H9 (cell line): ENCODE measurements around the gene RFPL1. TPM values are rescaled to one million over a fixed set of nuclear protein-coding genes. Genes with fewer than 3 reads are reported as not detected.

Experiments used
- DNase-seq: peaks from one replicate; pipeline ENCODE4 v3.0.0-alpha.2; 2017
- H2AFZ ChIP-seq: one replicate; pipeline ENCODE4 v1.6.1; 2013; ENCODE audit warnings: mild to moderate bottlenecking, low read length, control low read depth, moderate library complexity
- H2AK5ac ChIP-seq: 2 replicates; pipeline ENCODE4 v1.6.1; 2013; ENCODE audit warnings: low read length, control low read depth, mixed read lengths; ENCODE audit not compliant: insufficient read length
- H2BK120ac ChIP-seq: one replicate; pipeline ENCODE4 v1.6.1; 2013; ENCODE audit warnings: low read depth, mild to moderate bottlenecking, low read length, control low read depth, inconsistent platforms; ENCODE audit not compliant: poor library complexity, severe bottlenecking
- H2BK12ac ChIP-seq: 2 replicates; pipeline ENCODE4 v1.6.1; 2013; ENCODE audit warnings: low read length, control low read depth, mixed read lengths, low read depth; ENCODE audit not compliant: insufficient read length
- H2BK15ac ChIP-seq: 2 replicates; pipeline ENCODE4 v1.6.1; 2013; ENCODE audit warnings: low read depth, low read length, control low read depth
- H2BK20ac ChIP-seq: one replicate; pipeline ENCODE4 v1.6.1; 2013; ENCODE audit warnings: low read depth, mild to moderate bottlenecking, low read length, control low read depth, inconsistent platforms; ENCODE audit not compliant: poor library complexity, severe bottlenecking
- H2BK5ac ChIP-seq: 2 replicates; pipeline ENCODE4 v1.6.1; 2013; ENCODE audit warnings: low read length, control low read depth, mixed read lengths; ENCODE audit not compliant: insufficient read length
- H3K14ac ChIP-seq: 2 replicates; pipeline ENCODE4 v1.6.1; 2013; ENCODE audit warnings: low read length, control low read depth; ENCODE audit not compliant: insufficient read depth
- H3K18ac ChIP-seq: 2 replicates; pipeline ENCODE4 v1.6.1; 2013; ENCODE audit warnings: low read depth, mild to moderate bottlenecking, mixed read lengths, low read length, control low read depth; ENCODE audit not compliant: insufficient read length
- H3K23ac ChIP-seq: 2 replicates; pipeline ENCODE4 v1.6.1; 2013; ENCODE audit warnings: low read length, control low read depth, mixed read lengths, low read depth; ENCODE audit not compliant: insufficient read length
- H3K23me2 ChIP-seq: 2 replicates; pipeline ENCODE4 v1.6.1; 2013; ENCODE audit warnings: low read depth, mild to moderate bottlenecking, mixed read lengths, low read length, control low read depth; ENCODE audit not compliant: insufficient read length, poor library complexity, severe bottlenecking
- H3K27ac ChIP-seq: 2 replicates; pipeline ENCODE4 v1.5.1; 2013; ENCODE audit warnings: low read length, control low read depth, mixed read lengths, low read depth; ENCODE audit not compliant: insufficient read length
- H3K27me3 ChIP-seq: 2 replicates; pipeline ENCODE4 v1.6.1; 2013; ENCODE audit warnings: low read length, control low read depth, inconsistent platforms; ENCODE audit not compliant: insufficient read depth
- H3K4ac ChIP-seq: 2 replicates; pipeline ENCODE4 v1.6.1; 2013; ENCODE audit warnings: low read depth, mild to moderate bottlenecking, control low read depth, inconsistent platforms, low read length, moderate library complexity
- H3K4me1 ChIP-seq: 2 replicates; pipeline ENCODE4 v1.6.1; 2013; ENCODE audit warnings: low read length, control low read depth, inconsistent platforms; ENCODE audit not compliant: insufficient read depth
- H3K4me2 ChIP-seq: 2 replicates; pipeline ENCODE4 v1.6.1; 2013; ENCODE audit warnings: low read length, control low read depth, mixed read lengths; ENCODE audit not compliant: insufficient read length, insufficient read depth
- H3K56ac ChIP-seq: 2 replicates; pipeline ENCODE4 v1.6.1; 2013; ENCODE audit warnings: low read depth, mild to moderate bottlenecking, mixed read lengths, low read length, control low read depth; ENCODE audit not compliant: insufficient read length
- H3K79me1 ChIP-seq: 2 replicates; pipeline ENCODE4 v1.6.1; 2013; ENCODE audit warnings: low read depth, mild to moderate bottlenecking, moderate library complexity, low read length, control low read depth, inconsistent platforms; ENCODE audit not compliant: insufficient read depth, poor library complexity, severe bottlenecking
- H3K79me2 ChIP-seq: 2 replicates; pipeline ENCODE4 v1.6.1; 2013; ENCODE audit warnings: low read length, control low read depth, inconsistent platforms; ENCODE audit not compliant: insufficient read depth
- H3K9ac ChIP-seq: 2 replicates; pipeline ENCODE4 v1.6.1; 2013; ENCODE audit warnings: low read length, control low read depth, mixed read lengths; ENCODE audit not compliant: insufficient read length; ENCODE audit errors: extremely low read depth
- H3K9me3 ChIP-seq: one replicate; pipeline ENCODE4 v1.6.1; 2013; ENCODE audit warnings: low read depth, low read length, inconsistent platforms; ENCODE audit not compliant: control insufficient read depth
- H3T11ph ChIP-seq: one replicate; pipeline ENCODE4 v1.6.1; 2013; ENCODE audit warnings: mild to moderate bottlenecking, low read length, control low read depth, inconsistent platforms
- H4K20me1 ChIP-seq: one replicate; pipeline ENCODE4 v1.6.1; 2013; ENCODE audit not compliant: control insufficient read depth, insufficient read length, insufficient read depth
- H4K5ac ChIP-seq: 2 replicates; pipeline ENCODE4 v1.6.1; 2013; ENCODE audit warnings: low read depth, mild to moderate bottlenecking, mixed read lengths, low read length, control low read depth; ENCODE audit not compliant: insufficient read length
- H4K8ac ChIP-seq: replicated peaks from 2 replicates; pipeline ENCODE4 v1.6.1; 2013; ENCODE audit warnings: low read length, control low read depth, mixed read lengths, low read depth; ENCODE audit not compliant: insufficient read length
- H4K91ac ChIP-seq: 2 replicates; pipeline ENCODE4 v1.6.1; 2013; ENCODE audit warnings: low read depth, mild to moderate bottlenecking, moderate library complexity, mixed read lengths, low read length, control low read depth; ENCODE audit not compliant: insufficient read length
- H3K27ac Mint-ChIP-seq, 3 experiments: 2 replicates in 2 of 3; 3 replicates in 1 of 3; pipeline ENCODE4 v1.8.0; 2020 to 2021; ENCODE audit warnings: mixed read lengths in 3 of 3, mild to moderate bottlenecking in 1 of 3, moderate library complexity in 1 of 3
- H3K27me3 Mint-ChIP-seq: 2 replicates; pipeline ENCODE4 v1.8.0; 2021; ENCODE audit warnings: low read depth, mild to moderate bottlenecking, moderate library complexity, mixed read lengths
- H3K36me3 Mint-ChIP-seq, 3 experiments: 2 replicates in 2 of 3; 3 replicates in 1 of 3; pipeline ENCODE4 v1.8.0; 2020 to 2021; ENCODE audit warnings: low read depth in 3 of 3, mixed read lengths in 3 of 3; ENCODE audit not compliant: insufficient read depth in 1 of 3
- H3K4me1 Mint-ChIP-seq, 2 experiments: 2 replicates each; pipeline ENCODE4 v1.8.0; 2020; ENCODE audit warnings: mixed read lengths in 2 of 2
- H3K4me3 Mint-ChIP-seq, 2 experiments: 2 replicates in 1 of 2; 3 replicates in 1 of 2; pipeline ENCODE4 v1.8.0; 2020 to 2021; ENCODE audit warnings: mild to moderate bottlenecking in 2 of 2, mixed read lengths in 2 of 2, moderate library complexity in 1 of 2
- H3K9me3 Mint-ChIP-seq, 2 experiments: 2 replicates in 1 of 2; 3 replicates in 1 of 2; pipeline ENCODE4 v1.8.0; 2020; ENCODE audit warnings: mild to moderate bottlenecking in 2 of 2, mixed read lengths in 2 of 2, moderate library complexity in 1 of 2
- WGBS: extraction: QIAGEN DNeasy Blood & Tissue Kit; methylation state at CpG from one replicate; pipeline ENCODE4 v1.1.7; 2013; ENCODE audit warnings: missing lambda C conversion rate, low lambda C conversion rate, mixed read lengths; ENCODE audit not compliant: insufficient read length; ENCODE audit errors: extremely low coverage; 5-methylcytosine and 5-hydroxymethylcytosine counted together
- total RNA-seq: library from RNA; stranded (reverse); gene quantifications from 2 replicates; pipeline ENCODE4 v1.2.1, GENCODE V29; 2021
- TF ChIP-seq, protein P1 (sequence below): fragments of 200-600 bp; sonication (generic); conservative IDR thresholded peaks from 3 replicates; pipeline ENCODE4 v1.8.0; 2021; ENCODE audit warnings: antibody characterized with exemption, mild to moderate bottlenecking

The RFPL1 gene
- total RNA-seq, 1 experiment from 2014 or later: not detected

DNA sequence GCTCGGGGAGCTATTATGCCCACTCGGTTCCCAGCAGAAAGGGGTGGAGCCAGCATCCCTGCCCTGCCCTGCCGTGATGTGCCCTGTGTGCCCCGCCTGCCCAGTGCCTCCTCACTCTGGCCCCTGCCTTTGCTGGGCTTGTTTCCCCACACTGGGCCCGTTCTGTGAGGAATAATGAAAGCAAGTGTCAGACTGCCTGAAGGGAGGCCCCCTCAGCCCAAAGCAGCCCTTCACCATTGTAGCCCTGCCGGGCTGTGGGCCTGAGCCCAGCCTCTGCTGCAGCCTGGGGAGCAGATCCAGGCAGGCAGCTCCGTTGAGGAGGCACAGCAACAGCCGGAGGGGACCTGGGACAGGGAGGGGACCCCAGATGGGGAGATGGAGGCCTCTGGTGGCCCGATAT, 21.4 kb downstream of the RFPL1 start:
- Histone ChIP-seq H3K14ac (no peak overlapping the region; the same call in 1 of the 2 replicates), H2AK5ac (no peak overlapping the region), H2BK12ac (no peak overlapping the region), H3K79me2 (no peaks in the 10 kb centered on the region), H2BK20ac (no peak overlapping the region), H2BK120ac (no peak overlapping the region), H2BK5ac (no peak overlapping the region), H3K18ac (no peak overlapping the region), H3K23me2 (no peaks in the 10 kb centered on the region), H3K56ac (no peak overlapping the region), H4K8ac (no peak overlapping the region), H3K4me2 (no peak overlapping the region), H3K23ac (no peak overlapping the region), H3T11ph (no peak overlapping the region), H2AFZ (no peak overlapping the region), H3K9me3 (no peaks in the 10 kb centered on the region), H3K9ac (no peak overlapping the region), H3K27me3 (no peaks in the 10 kb centered on the region), H4K5ac (no peak overlapping the region), H2BK15ac (no peak overlapping the region), H3K79me1 (no peaks in the 10 kb centered on the region), H4K91ac (no peak overlapping the region), H3K4ac (no peak overlapping the region), H3K4me1 (no peaks in the 10 kb centered on the region; the same call in 1 of the 2 replicates), H3K27ac (no peak overlapping the region), H4K20me1 (no peaks in the 10 kb centered on the region)
- no peak overlapping the region for H3K4me3 Mint-ChIP-seq
- WGBS: no CpG with 5 or more reads among the region's 9 CpGs
- H3K27me3 Mint-ChIP-seq: no peaks in the 10 kb centered on the region
- H3K27ac Mint-ChIP-seq: no peak overlapping the region
- H3K9me3 Mint-ChIP-seq: no peaks in the 10 kb centered on the region
- TF ChIP-seq, protein P1, sequence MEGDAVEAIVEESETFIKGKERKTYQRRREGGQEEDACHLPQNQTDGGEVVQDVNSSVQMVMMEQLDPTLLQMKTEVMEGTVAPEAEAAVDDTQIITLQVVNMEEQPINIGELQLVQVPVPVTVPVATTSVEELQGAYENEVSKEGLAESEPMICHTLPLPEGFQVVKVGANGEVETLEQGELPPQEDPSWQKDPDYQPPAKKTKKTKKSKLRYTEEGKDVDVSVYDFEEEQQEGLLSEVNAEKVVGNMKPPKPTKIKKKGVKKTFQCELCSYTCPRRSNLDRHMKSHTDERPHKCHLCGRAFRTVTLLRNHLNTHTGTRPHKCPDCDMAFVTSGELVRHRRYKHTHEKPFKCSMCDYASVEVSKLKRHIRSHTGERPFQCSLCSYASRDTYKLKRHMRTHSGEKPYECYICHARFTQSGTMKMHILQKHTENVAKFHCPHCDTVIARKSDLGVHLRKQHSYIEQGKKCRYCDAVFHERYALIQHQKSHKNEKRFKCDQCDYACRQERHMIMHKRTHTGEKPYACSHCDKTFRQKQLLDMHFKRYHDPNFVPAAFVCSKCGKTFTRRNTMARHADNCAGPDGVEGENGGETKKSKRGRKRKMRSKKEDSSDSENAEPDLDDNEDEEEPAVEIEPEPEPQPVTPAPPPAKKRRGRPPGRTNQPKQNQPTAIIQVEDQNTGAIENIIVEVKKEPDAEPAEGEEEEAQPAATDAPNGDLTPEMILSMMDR: no peak
- DNase-seq: no peak
- no peaks in the 10 kb centered on the region for H3K36me3 Mint-ChIP-seq
- peaks cover 8 to 21% of the 10 kb centered on the region in 2 experiments; a peak in 3 of 4 replicates for H3K4me1 Mint-ChIP-seq
